Measurements from ENCODE around the gene RASA2.
"Not testable (repeated sequence)": the region's sequence is repeated elsewhere in the genome, so short reads cannot be mapped to it uniquely, and the experiment has no call there.

Gene RASA2

GRCh38 chr3:141529256-141529655 is 42.4 kb downstream of the RASA2 start:
- TF ChIP-seq CTCF (IDR thresholded peaks at IDR 0.05): no peak
- DNase-seq (ENCODE audit: low spot score): no peak
- no peak overlapping the region for H3K4me3 ChIP-seq
- H3K27ac ChIP-seq: no peak overlapping the region

GRCh38 chr3:141529717-141530414 is 43.0 kb downstream of the RASA2 start:
- DNase-seq (ENCODE audit: low spot score): no peak
- H3K4me3 ChIP-seq: peak overlapping the region; percentile 21
- peak overlapping the region in 1 of 2 donors; percentile 72 for H3K27ac ChIP-seq
- TF ChIP-seq CTCF (IDR thresholded peaks at IDR 0.05): no peak

DNA sequence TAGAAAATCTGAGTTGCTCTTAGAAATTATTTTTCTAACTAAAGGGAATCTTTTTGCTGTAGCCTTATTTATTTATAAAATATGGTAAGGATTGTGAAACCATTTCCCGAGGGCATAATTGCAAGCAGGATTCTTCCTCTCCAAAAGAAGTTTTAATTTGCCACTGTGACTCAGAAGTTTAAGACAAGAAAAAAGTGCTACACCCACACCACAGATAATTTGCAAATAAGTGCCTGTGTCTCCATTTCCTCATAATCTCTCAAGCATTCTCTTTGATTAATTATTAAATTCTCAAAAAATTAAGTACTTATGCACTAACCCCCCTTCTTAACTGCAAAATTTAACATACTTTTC is 43.6 kb downstream of the RASA2 start:
- no peak for DNase-seq (ENCODE audit: low spot score)
- TF ChIP-seq CTCF (IDR thresholded peaks at IDR 0.05): no peak
- Histone ChIP-seq H3K27ac (peak overlapping the region in 1 of 2 donors; percentile 72), H3K4me3 (peak overlapping the region; percentile 21)

GRCh38 chr3:141532609-141533008 is 45.8 kb downstream of the RASA2 start:
- no peak for TF ChIP-seq CTCF (IDR thresholded peaks at IDR 0.05)

DNA sequence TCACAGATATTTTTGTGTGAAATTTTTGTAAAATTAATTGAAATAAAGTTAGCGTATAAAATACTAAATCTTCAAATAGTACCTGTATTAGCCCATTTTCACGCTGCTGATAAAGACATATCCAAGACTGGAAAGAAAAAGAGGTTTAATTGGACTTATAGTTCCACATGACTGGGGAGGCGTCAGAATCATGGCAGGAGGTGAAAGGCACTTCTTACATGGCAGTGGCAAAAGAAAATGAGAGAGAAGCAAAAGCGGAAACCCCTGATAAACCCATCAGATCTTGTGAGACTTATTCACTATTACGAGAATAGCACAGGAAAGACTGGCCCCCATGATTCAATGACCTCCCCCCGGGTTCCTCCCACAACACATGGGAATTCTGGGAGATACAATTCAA is 49.2 kb downstream of the RASA2 start:
- not testable (repeated sequence) for H3K4me3 ChIP-seq; DNase-seq (ENCODE audit: low spot score); H3K27ac ChIP-seq

More at GRCh38 chr3:141532609-141533008, 45.8 kb downstream of the RASA2 start:
- Histone ChIP-seq H3K27ac (no peak overlapping the region), H3K4me3 (no peak overlapping the region)
- DNase-seq (ENCODE audit: low spot score): no peak

DNA sequence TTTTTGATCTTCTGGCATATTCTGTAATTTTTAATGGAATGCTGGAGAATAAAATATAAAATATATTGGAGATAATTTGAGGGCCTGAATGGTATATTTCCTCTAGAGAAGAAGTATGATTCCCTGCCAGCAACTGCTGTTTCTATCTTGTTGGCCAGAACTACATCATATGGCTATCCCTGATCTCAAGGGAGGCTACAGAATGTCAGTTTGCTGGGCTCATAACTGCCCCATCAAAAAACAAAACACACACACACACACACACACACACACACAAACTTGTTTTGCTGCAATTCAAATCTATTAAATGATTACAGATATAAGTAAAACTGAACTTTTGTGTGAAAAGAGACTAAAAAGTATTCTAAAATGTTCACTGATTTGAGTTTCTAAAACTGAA is 51.0 kb downstream of the RASA2 start:
- no peak for DNase-seq (ENCODE audit: low spot score)
- no peak for TF ChIP-seq CTCF (IDR thresholded peaks at IDR 0.05)
- Histone ChIP-seq H3K4me3 (no peak overlapping the region), H3K27ac (no peak overlapping the region)

GRCh38 chr3:141538568-141539240 is 51.9 kb downstream of the RASA2 start:
- DNase-seq (ENCODE audit: low spot score): no peak
- TF ChIP-seq CTCF (IDR thresholded peaks at IDR 0.05): no peak
- no peak overlapping the region for H3K4me3 ChIP-seq
- H3K27ac ChIP-seq: no peak overlapping the region

Measured in coronary artery (tissue), 2 donors.